Stromal cell of bone marrow (primary cell): ENCODE results near the gene SNX9.
A peak's percentile ranks its signal among the peaks of the same experiment; 100 is the strongest.
"Not testable (repeated sequence)": the region's sequence is repeated elsewhere in the genome, so short reads cannot be mapped to it uniquely, and the experiment has no call there.

ENCODE experiments used
- DNase-seq: peaks from one replicate; pipeline ENCODE4 v3.0.0-alpha.2; 2012; ENCODE audit warnings: low read depth

The SNX9 gene

DNA sequence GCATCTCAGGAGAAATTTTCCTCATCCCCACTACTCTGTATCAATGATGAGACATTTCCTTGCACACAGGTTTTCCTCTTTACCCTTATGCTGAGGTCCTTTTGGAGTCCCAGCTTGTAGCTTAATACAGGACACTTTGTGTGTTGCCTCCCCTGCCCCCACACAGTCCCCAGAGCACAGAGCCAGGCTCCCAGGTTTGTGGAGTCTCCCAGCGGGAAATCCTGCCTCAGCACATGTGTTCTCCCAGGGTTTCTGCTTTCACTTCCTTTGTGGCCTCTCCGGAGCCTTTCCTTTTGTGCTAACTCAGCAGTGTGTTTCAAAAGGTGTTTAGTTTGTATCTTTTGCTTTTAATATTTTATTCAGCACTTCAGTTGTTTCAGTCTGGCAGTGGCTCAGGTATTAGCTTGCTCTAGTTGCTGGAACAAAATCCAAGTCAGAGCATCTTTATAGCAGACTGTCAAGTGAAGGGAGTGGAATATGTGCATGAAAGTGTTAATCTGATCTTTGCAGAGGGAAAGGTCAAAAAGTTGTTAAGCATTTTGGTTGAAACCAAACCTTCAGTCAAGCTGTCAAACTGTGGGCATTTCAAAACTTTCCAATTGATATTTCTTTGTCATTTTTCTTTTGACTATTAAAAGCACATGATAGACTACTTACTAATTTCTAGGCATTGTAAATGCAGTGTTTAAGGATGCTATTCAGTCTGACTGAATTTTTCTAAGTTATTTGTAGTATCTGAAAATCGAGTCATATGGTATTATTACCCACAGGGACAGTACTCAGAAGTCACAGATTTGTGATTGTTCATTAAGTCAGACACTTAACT lies 8.6 kb downstream of the SNX9 start:
- no peak for DNase-seq

DNA sequence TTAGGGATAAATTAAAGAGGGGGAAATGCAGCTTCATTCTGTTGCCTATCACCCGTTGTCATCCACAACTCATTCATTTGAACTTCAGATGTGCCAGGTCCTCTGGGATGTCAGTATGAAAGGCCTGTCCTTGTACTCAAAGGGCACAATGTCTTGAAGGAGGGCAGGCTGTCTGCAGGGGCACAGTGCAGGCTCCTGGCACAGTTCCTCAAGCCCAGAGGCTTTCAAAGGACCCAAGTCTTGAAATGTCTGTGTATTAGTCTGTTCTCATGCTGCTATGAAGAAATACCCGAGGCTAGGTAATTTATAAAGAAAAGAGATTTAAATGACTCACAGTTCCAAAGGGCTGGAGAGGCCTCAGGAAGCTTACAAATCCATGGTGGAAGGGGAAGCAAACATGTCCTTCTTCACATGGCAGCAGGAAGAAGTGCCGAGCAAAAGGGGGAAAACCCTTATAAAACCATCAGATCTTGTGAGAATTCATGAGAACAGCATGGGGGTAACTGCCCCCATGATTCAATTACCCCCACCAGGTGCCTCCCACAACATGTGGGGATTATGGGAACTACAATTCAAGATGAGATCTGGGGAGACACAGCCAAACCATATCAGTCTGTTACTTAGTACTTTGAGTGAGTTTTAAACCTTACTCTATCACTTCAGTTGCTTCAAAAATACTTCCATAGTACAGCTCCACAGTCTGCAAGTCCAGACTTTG lies 9.4 kb downstream of the SNX9 start:
- DNase-seq: no peak

- DNase-seq: no peak
These were observed 11.5 kb downstream of the SNX9 start for GRCh38 chr6:157834549-157834948.

DNA sequence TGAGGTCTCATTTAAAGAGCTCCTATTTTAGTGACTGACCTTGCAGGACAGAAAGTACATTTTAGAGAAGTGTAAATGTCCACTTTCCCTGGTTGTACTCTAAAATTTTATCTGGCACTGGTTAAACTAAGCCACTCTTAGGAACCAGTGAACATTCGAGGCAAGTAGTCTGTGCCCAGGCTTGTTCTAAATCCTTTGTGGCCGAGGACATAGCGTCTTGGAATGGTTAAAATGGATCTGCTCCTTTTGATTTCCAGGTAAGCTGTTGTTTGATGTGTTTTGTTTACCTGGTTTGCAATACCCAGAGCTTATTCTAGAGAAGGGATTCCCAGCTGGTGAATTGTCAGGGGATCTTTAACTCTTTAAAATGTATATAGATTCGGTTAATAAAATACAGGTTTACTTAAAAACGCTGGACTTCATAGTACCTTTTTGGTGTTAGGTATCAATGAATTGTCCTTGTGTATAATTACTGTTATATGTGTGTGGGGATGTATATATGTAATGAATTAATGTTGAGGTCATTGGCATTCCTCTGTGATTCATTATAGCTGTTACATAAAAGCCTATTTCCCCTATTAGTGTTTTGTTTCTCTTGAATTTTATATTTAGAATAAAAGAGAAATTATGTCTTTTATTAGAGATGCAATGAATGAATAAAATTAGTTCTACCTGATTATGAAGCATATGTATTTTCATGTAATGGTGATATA lies 15.8 kb downstream of the SNX9 start:
- no peak for DNase-seq

DNA sequence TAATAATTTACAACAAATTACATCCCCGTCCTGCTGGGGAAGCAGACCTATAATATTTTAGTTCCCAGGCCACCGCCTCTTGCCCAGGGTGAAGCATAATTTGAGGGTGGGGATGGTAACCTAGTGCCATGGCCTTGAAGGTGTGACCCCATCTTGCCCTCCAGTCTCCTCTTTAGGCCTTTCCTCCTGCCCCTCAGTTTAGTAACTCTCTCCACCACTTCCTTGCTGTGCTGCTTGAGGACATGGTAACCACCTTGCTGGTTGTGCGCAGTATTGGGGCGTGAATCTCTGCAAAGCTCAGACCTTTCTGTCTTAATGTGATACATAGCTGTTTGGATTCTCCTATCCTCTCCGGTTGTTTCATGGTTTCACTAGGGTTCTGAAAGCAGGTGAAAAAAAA lies 16.6 kb downstream of the SNX9 start:
- DNase-seq: no peak

GRCh38 chr6:157840261-157840660 lies 17.2 kb downstream of the SNX9 start:
- DNase-seq: no peak

DNA sequence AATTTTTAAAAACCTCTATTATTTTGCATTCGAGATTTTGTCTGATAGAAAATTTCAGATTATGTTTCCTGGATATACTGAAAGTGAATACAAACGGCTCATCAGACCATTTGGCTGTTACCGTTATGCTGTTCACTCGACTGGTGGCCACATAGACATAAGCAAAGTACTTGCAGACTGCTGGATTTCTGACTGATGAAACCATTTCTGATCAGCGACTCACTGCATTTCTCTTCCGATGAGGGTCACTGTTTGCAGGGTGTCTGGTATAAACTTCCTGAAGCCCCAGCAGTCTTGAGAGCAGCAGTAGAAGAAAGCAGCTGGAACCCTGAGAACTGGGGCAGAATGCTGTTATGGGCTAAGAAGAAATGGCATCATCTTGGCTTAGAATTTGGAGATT lies 17.7 kb downstream of the SNX9 start:
- peak; percentile 43 for DNase-seq

DNA sequence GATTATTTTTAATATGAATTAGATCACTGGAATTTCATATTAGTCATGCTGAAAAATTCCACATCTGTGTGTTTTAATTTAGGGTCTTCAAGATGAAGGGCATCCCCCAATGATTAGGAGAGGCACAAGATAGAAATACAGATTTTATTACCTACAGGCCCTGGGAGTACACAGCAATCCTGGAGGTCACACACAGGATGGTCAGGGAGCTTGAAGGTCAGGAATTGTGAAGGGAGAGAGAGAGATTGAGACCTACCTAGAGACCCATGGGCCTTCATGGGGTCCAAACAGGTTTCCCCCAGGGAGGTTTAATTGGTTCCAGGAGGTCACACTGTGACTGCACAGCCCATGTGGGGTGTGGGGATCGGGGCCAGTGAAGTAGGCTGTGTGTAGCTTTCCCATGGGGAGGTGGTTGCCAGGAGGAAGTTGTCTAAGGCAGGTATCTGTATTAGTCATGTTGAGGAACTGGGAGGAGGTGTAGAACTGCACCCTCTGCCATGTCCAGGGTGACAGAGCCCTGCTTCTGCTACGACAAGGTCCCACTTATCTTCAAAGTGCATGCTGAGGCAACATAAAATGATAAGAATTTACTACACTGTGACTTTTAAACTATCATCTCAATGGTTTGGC lies 18.3 kb downstream of the SNX9 start:
- DNase-seq: no peak

DNA sequence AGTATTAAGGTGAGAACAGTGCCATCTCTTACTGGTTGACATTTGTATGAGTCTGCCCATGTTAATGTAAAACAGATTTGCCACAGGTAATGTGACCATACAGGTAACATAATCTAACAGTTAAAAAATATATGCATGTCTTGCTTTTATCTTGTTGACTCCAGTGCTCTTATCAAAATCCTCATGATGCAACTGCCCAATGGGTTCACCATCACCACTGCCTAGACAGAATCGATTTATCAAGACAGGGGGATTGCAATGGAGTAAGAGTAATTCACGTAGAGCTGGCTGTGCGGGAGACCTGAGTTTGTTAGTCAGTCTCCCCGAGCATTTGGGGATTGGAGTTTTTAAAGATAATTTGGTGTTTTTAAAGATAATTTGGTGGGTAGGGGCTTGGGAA lies 19.2 kb downstream of the SNX9 start:
- DNase-seq: no peak

DNA sequence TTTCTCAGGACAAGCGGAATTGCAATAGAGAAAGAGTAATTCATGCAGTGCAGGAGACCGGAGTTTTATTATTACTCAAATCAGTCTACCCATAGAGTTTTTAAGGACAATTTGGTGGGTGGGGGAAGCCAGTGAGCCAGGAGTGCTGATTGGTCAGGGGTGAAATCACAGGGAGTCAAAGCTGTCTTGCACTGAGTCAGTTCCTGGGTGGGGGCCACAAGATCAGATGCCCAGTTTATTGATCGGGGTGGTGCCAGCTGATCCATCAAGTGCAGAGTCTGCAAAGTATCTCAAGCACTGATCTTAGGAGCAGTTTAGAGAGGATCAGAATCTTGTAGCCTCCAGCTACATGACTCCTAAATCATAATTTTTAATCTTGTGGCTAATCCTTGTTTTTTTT lies 21.1 kb downstream of the SNX9 start:
- DNase-seq: not testable (repeated sequence)

DNA sequence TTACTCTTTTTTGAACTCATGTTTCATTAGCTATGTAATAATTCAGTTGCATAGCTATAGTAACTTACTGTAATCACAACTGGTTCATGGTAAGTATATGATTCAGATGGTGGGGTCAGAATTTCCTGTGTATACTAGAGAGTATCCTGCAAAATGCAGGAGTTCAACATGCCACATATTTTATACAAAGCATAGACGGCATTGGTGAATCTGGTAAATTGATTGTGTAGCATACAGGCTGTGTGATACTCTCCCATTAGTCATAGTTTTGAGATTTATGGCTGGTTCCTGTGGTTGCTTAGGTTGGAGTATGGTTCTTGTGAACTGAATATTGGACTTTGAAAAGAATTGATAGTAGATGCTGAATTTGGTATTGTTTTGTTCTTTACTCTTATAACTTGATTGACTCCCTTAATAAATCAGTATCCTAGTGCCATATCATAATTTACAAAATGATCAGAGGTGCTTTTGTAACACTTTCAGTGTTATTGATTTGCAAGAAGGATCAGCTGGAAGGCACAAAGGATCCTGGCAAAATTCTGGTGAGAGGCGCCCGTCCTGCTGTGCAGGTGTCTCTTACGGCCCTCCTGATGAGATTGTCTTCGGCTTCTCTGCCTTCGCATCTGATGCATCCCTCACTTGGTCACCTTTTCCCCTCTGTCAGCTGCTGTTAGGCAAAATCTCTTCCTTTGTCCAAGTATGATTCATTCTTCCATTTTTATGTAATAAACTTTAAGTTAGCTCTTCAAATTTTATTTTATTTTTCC lies 22.6 kb downstream of the SNX9 start:
- no peak for DNase-seq

- no peak for DNase-seq
These were observed 24.8 kb downstream of the SNX9 start for GRCh38 chr6:157847846-157848245.

DNA sequence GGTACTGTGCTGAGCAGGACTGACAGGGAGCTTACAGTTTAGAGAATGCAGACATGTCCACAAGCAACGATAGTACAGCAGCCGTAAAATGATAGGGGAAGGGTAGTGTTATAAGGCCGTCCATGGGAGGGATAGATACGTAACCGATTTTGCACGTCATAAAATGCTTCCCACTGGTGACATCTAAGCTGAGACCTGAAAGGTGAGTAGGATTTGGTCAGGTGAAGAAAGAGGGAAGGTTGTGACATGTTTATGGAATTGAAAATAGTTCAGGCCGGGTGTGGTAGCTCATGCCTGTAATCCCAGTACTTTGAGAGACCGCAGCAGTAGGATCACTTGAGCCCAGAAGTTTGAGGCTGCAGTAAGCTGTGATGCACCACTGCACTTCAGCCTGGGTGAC lies 25.6 kb downstream of the SNX9 start:
- no peak for DNase-seq

GRCh38 chr6:157849288-157850017 lies 26.4 kb downstream of the SNX9 start:
- no peak for DNase-seq

- no peak for DNase-seq
These were observed 27.0 kb downstream of the SNX9 start for GRCh38 chr6:157850030-157850429.

DNA sequence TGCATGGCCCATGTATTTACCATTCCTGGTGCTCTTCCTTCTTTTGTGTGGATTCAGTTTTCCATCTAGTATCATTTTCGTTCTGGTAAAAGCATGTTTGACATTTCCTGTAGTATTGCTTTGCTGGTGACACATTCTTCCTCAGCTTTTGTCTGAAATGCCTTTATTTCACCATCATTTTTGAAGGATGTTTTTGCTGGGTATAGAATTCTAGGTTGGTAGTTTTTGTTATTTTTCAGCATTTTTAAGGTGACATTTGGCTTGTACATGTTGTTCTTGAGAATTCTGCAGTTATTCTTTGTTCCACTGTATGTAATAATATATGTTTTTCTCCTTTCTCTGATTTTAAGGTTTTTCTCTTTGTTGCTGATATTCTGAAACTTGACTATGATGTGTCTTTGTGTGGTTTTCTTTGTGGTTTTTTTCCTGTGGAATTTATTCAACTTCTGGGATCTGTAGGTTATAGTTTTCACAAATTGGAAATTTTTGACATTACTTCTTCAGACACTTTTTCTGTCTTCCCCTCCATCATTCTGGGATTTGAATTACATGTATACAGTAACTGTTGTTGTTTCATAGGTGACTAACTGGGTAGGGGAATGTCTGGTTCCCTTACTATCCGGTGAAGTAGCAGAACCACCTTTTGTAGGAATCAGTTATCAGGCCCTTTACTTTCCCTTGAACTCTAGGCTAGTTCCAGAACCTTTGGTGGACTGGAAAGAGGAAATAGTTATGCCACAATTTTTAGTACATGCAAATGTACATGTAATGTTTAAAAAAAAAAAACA lies 30.2 kb downstream of the SNX9 start:
- no peak for DNase-seq

GRCh38 chr6:157853902-157854502 lies 31.0 kb downstream of the SNX9 start:
- DNase-seq: no peak

GRCh38 chr6:157855325-157855724 lies 32.3 kb downstream of the SNX9 start:
- no peak for DNase-seq

GRCh38 chr6:157855804-157856203 lies 32.8 kb downstream of the SNX9 start:
- not testable (repeated sequence) for DNase-seq

- DNase-seq: not testable (repeated sequence)
These were observed 35.6 kb downstream of the SNX9 start for GRCh38 chr6:157858664-157859063.
